Thymus (tissue), 11 donors: ENCODE results near the gene IFT122. TPM values are rescaled to one million over a fixed set of nuclear protein-coding genes. Genes with fewer than 3 reads are reported as not detected.
"Not testable (repeated sequence)": the region's sequence is repeated elsewhere in the genome, so short reads cannot be mapped to it uniquely, and the experiment has no call there.

ENCODE experiments used
- DNase-seq, 9 donors: peaks; one replicate each; pipeline ENCODE4 v3.0.0-alpha.2; 2013; ENCODE audit warnings: low spot score in 9 of 9, low read depth in 6 of 9, missing footprints in 1 of 9
- H3K27ac ChIP-seq, 2 donors: one replicate each; pipeline ENCODE4 v1.5.1; 2013; ENCODE audit warnings: control low read depth in 1 of 2, low read depth in 1 of 2, low read length in 1 of 2, mild to moderate bottlenecking in 1 of 2, moderate library complexity in 1 of 2
- H3K27me3 ChIP-seq, 2 donors: one replicate each; pipeline ENCODE4 v1.5.1; 2013; ENCODE audit warnings: low read length in 1 of 2; ENCODE audit not compliant: control insufficient read depth in 2 of 2, insufficient read depth in 1 of 2
- H3K36me3 ChIP-seq, 2 donors: one replicate each; pipeline ENCODE4 v1.5.1; 2013; ENCODE audit warnings: low read length in 1 of 2, mild to moderate bottlenecking in 1 of 2, moderate library complexity in 1 of 2; ENCODE audit not compliant: control insufficient read depth in 2 of 2, insufficient read depth in 2 of 2
- H3K4me1 ChIP-seq, 2 donors: one replicate each; pipeline ENCODE4 v1.5.1; 2013; ENCODE audit warnings: low read length in 2 of 2; ENCODE audit not compliant: control insufficient read depth in 2 of 2, insufficient read depth in 2 of 2
- H3K4me3 ChIP-seq, 2 donors: one replicate each; pipeline ENCODE4 v1.5.1; 2013; ENCODE audit warnings: low read length in 2 of 2, control low read depth in 1 of 2, mild to moderate bottlenecking in 1 of 2
- H3K9me3 ChIP-seq, 2 donors: one replicate each; pipeline ENCODE4 v1.5.1; 2013; ENCODE audit warnings: low read length in 1 of 2, mild to moderate bottlenecking in 1 of 2; ENCODE audit not compliant: control insufficient read depth in 2 of 2, insufficient read depth in 1 of 2
- WGBS: extraction: QIAGEN DNeasy Blood & Tissue Kit; methylation state at CpG from one replicate; pipeline ENCODE4 v1.1.7; 2013; 5-methylcytosine and 5-hydroxymethylcytosine counted together
- polyA plus RNA-seq: library from polyadenylated mRNA; stranded (reverse); fragments of 200-250 nt; gene quantifications from one replicate; pipeline ENCODE4 v1.2.3, GENCODE V29; 2013
- total RNA-seq: library from RNA; stranded (reverse); fragments of 120-200 nt; gene quantifications from one replicate; pipeline ENCODE4 v1.2.4, GENCODE V29; 2013
- donor health status: healthy.

Gene IFT122
- total and polyA plus RNA-seq, 2 donors, result 10.0 to 14.5 TPM

DNA sequence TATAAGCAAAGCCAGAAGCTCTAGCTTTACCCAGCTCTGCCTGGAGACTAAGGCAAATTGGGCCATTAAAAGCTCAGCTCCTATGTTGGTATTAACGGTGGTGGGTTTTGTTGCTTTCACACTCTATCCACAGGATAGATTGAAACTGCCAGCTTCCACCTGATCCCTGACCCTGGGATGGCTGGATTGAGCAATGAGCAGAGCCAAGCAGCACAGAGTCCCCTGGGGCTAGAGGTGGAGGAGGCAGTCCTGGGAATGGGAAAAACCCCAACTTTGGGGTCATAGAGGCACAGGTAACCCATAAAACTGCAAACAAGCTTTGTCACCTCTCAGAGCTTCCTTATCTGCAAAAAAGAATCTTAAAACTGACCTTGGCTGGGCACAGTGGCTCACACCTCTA lies 95.1 kb downstream of the IFT122 start:
- Histone ChIP-seq H3K9me3 (no peaks in the 10 kb centered on the region), H3K36me3 (no peaks in the 10 kb centered on the region), H3K4me1 (no peaks in the 10 kb centered on the region), H3K27me3 (no peaks in the 10 kb centered on the region), H3K27ac (no peak overlapping the region), H3K4me3 (no peak overlapping the region)
- 98% methylated on average over 1 of the region's 1 CpG for WGBS
- no peak for DNase-seq

GRCh38 chr3:129536374-129536667 lies 96.3 kb downstream of the IFT122 start:
- H3K27me3 ChIP-seq, result no peaks in the 10 kb centered on the region
- 98% methylated on average over 2 of the region's 2 CpGs for WGBS
- no peaks in the 10 kb centered on the region for H3K36me3 ChIP-seq
- no peak overlapping the region for H3K27ac ChIP-seq
- no peaks in the 10 kb centered on the region for H3K4me1 ChIP-seq
- no peak overlapping the region for H3K4me3 ChIP-seq
- no peaks in the 10 kb centered on the region for H3K9me3 ChIP-seq
- DNase-seq, result no peak

DNA sequence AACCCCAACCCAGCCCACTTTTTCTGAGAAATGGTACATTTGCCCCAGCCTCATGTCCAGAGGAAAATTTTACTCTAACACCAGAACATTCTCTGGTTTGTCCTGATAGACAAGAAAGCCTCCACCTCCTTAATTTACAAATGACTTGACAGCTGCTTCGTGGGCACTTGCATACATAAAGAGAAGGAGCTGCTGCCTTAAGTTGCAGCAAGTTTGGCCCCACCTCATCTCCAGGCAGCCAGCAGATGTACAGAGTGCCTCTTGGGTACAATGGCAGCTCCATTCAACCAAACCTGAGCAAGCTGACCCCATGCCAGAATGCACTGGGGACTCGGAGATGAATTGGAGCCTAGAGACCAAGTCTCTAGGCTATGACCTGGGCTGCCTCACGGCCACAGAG lies 96.8 kb downstream of the IFT122 start:
- no peaks in the 10 kb centered on the region for H3K4me1 ChIP-seq
- H3K27me3 ChIP-seq, result no peaks in the 10 kb centered on the region
- no peaks in the 10 kb centered on the region for H3K9me3 ChIP-seq
- no peak overlapping the region for H3K27ac ChIP-seq
- no peak for DNase-seq
- H3K36me3 ChIP-seq, result no peaks in the 10 kb centered on the region
- 89% methylated on average over 3 of the region's 3 CpGs for WGBS
- no peak overlapping the region for H3K4me3 ChIP-seq

DNA sequence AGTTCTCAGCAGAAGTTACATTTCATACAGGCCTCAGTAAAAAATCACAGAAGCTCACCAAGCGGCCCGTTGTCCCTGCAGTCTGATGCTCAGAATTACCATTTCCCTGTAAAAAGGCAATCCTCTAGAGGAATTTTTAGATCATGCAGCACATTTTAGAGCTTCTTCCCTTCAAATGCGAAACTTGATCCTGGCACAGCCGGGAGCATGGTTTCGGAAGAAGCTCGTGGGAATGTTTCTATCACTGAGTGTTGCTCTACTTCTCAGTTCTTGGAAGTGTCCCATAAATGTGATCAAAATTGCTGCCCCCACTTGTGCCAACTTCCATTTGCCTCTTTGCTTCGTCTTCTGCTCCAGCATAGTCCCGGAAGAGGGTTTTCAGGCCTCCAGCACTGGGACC lies 99.2 kb downstream of the IFT122 start:
- Histone ChIP-seq H3K27me3 (no peaks in the 10 kb centered on the region), H3K4me1 (no peaks in the 10 kb centered on the region), H3K36me3 (no peaks in the 10 kb centered on the region), H3K9me3 (no peaks in the 10 kb centered on the region), H3K4me3 (no peak overlapping the region), H3K27ac (no peak overlapping the region)
- no peak for DNase-seq
- 94% methylated on average over 8 of the region's 8 CpGs for WGBS

DNA sequence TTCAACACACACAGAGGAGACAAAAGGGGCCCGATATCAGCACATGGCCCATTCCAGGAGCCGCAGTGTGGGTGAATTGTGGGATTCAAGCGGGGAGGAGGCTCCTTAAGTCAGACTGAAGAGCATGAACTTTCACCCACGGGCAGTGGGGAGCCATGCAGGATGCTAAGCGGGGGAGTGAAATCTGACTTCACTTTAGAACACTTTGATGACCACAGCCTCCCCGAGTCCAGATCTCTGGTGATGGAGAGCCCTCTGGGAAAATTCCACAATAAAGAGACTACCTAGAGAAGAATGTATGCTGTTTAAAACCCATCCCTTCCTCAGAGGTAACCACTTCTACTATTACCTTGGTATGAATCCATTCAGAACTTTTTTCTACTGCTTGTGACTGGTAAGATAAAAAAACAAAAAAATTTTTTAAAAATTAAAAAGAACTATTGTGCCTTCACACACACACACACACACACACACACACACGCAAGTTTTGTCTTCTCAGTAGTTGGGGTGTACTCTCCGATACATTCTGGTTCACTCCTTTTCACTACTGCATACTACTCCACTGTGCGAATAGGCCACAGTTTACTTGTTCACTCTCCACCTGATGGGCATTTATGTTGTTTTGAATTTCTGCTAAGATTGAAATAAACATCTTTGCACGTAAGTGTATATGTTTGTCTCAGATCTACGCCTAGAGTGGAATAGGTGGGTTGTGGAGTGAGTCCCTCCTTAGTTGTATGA lies 100.9 kb downstream of the IFT122 start:
- DNase-seq, result no peak

DNA sequence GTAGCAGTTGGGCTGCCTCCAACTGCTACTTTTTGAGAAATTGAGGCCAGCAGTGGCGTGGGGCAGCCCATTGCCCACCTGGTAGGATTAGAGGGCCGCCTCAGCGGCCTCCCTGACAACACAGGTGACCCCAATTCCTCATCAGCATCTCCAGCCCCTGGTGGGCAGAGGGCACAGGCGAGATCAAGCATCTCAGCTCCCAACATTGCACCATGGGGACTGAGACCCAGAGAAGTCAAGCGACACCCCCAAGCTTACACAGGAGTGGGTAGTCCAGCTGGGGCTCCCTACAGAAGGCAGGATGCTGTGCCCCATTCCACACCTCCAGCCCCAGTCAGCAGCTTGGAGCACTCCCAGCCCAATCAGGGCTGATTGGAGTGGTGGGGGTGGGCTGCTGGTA lies 102.7 kb downstream of the IFT122 start:
- H3K4me3 ChIP-seq, result no peak overlapping the region
- WGBS, result 96% methylated on average over 5 of the region's 5 CpGs

More for the DNA sequence above, 100.9 kb downstream of the IFT122 start:
- Histone ChIP-seq H3K4me1 (no peaks in the 10 kb centered on the region), H3K9me3 (no peaks in the 10 kb centered on the region), H3K36me3 (no peaks in the 10 kb centered on the region), H3K4me3 (no peak overlapping the region), H3K27ac (no peak overlapping the region), H3K27me3 (no peaks in the 10 kb centered on the region)
- WGBS, result 97% methylated on average over 11 of the region's 11 CpGs

GRCh38 chr3:129543156-129543790 lies 103.2 kb downstream of the IFT122 start, which contains the start of gene H1-8:
H1-8 (plus strand) TSS chr3:129543175; CDS start chr3:129543219, 44 bp downstream.
- no peaks in the 10 kb centered on the region for H3K27me3 ChIP-seq
- WGBS, result 95% methylated on average over 16 of the region's 16 CpGs
- H3K36me3 ChIP-seq, result no peaks in the 10 kb centered on the region
- peaks cover 0 to 6% of the 10 kb centered on the region in 2 donors for H3K4me1 ChIP-seq
- no peaks in the 10 kb centered on the region for H3K9me3 ChIP-seq
- H3K4me3 ChIP-seq, result no peak within 1 kb of the TSS
- no peak within 1 kb of the TSS for H3K27ac ChIP-seq
- DNase-seq, result no peak

More for the DNA sequence above, 102.7 kb downstream of the IFT122 start:
- Histone ChIP-seq H3K27ac (no peak overlapping the region), H3K27me3 (no peaks in the 10 kb centered on the region), H3K4me1 (peaks cover 0 to under 1% of the 10 kb centered on the region in 2 donors), H3K9me3 (no peaks in the 10 kb centered on the region), H3K36me3 (no peaks in the 10 kb centered on the region)
- DNase-seq, result no peak

DNA sequence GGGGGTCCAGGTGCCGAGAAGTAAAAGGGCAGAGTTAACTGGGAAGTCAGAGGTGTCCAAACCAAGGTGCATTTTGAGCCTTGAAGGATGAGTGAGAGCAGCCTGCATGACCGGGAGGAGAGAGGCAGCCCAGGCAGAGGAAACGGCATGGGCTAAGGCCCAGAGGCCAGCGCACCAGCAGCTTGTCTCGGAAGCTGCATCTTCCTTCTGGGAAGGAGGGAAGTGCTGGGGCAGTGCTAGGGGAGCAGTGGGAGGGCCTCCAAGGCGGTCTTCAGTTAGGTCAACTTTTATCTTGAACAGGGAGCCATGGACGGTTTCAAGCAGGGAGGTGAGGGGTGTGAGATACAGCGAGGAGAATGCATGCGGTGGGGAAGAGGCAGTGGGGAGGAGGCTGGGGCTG lies 104.0 kb downstream of the IFT122 start:
- WGBS, result 97% methylated on average over 9 of the region's 9 CpGs
- no peak overlapping the region for H3K4me3 ChIP-seq
- peaks cover 0 to 11% of the 10 kb centered on the region in 2 donors for H3K4me1 ChIP-seq
- H3K27ac ChIP-seq, result no peak overlapping the region
- no peaks in the 10 kb centered on the region for H3K9me3 ChIP-seq
- no peak for DNase-seq
- no peaks in the 10 kb centered on the region for H3K27me3 ChIP-seq
- H3K36me3 ChIP-seq, result no peaks in the 10 kb centered on the region

GRCh38 chr3:129545951-129546350 lies 105.9 kb downstream of the IFT122 start:
- not testable (repeated sequence) for DNase-seq, H3K4me3 ChIP-seq, H3K36me3 ChIP-seq, H3K27ac ChIP-seq, H3K9me3 ChIP-seq, H3K27me3 ChIP-seq
- WGBS, result 97% methylated on average over 3 of the region's 3 CpGs
- peaks cover 0 to 25% of the 10 kb centered on the region in 2 donors for H3K4me1 ChIP-seq
